ENCODE measurements around the gene EPHB2.

EPHB2 gene

DNA sequence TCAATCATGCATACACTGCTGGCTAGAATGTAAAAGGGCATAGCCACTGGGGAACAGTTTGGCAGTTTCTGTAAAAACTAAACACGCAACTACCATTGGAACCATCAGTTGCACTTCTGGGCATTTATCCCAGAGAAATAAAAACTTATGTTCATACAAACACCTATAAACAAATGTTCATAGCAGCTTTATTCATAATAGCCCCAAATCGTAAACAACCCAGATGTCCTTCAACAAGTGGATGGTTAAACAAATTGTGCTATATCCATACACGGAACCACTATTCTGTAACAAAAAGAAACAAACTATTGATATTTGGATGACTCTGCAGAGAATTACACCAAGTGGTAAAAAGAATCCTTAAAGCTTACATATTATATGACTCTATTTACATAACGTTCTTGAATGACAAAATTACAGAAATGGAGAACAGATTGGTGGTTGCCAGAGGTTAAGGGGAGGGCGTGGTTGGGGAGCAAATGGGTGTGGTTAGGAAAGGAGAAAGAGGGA is 239.2 kb downstream of the EPHB2 start:
- no peak for DNase-seq (ENCODE audit: low read depth, low spot score)

DNA sequence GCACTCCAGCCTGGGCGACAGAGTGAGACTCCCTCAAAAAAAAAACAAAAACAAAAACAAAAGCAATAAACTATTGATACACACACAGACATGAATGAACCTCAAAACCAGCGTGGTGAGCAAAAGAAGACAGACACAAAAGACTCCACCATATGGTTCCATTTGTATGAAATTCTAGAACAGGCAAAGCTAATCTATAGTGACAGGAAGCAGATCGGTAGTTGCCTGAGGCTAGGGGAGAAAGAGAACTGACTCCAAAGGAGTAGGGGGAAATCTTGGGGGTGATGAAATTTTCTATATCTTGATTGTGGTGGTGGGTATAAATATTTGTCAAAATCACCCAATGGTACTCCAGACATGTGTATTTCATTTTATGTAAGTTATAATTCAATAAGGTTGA is 241.2 kb downstream of the EPHB2 start:
- DNase-seq (ENCODE audit: low read depth, low spot score) = no peak

DNA sequence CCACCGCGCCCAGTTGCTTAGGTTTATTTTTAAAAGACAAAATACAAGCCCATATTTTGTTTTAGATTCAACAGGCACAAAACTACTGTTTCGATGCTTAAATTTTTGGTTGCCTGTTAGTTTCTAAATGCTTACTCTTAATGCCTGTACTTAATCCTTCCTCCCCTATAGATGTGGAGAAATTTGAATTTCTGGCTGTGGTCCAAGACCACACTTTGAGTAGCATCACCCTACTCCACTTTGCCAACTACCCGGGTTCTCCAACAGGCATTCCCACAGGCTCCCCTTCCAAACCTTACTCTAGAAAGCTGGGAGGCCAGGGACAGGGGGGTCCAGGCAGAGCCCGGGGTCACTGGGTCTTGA is 242.0 kb downstream of the EPHB2 start:
- no peak for DNase-seq (ENCODE audit: low read depth, low spot score)

DNA sequence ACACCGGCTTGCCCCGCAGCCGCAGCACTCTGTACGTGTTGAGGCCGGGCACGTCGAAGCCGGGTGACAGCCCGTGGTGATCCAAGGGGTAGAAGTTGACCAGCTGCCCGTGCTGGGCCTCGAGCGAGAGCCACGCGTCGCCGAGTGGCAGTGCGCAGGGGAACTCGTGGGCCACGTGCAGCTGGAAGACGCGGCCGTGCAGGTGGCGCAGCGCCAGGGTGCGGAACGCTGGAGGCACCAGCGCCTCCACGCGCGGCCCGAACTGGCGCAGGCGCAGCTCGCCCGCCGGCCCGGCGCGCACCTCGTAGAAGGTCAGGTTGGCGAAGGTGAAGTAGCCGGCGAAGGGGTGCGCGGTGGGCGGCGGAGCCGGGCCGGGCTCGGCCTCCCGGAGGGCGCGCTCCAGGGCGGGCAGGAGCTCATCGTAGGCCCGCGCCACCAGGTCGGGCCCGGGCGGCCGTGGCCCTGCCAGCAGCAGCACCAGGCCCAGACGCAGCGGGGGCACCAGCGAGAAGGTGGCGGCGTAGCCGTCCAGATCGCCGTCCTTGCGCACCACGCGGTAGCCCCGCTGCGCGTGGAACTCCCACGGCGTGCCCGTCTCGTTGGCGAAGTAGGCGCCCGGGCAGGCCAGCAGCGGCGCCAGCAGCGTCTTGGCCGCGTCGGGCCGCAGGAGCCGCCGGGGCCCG is 242.6 kb downstream of the EPHB2 start:
- no peak for DNase-seq (ENCODE audit: low read depth, low spot score)

DNA sequence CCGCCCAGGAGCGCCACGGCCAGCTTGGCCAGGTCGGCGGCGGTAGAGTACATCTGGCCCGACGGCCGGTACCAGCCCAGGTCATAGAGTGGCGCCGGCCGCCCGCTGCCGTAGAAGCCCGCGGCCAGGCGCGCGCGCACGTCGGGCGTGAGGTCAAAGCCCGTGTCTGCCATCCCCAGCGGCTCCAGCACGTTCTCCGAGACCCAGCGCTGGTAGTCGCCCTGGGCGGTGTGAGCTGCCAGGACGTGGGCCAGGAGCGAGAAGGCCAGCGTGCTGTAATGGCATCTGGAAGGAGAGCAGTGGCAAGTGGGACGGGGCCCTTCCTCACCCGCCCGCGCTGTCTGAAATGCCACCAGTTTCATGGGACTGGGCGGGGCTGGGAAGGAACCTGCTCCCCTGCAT is 243.1 kb downstream of the EPHB2 start:
- no peak for DNase-seq (ENCODE audit: low read depth, low spot score)

DNA sequence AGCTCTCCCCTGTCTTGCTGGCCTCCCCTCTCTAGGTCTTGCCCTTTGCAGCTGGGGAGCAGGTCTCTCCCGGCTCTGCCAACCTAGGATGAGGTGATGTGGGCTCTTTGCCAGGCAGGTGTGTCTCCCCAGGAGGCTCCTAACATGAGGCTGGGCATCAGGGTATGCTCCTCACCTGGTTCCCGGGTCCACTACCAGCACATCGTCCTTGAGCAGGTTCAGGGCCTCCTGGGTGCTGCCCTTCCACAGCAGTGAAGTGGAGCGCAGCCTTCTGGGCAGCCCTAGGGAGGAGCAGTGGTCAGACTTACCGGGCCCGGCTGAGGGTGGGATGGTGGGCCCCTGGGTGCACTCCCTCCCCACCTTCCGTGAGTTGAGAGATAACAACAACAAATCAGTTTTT is 244.5 kb downstream of the EPHB2 start:
- no peak for DNase-seq (ENCODE audit: low read depth, low spot score)

DNA sequence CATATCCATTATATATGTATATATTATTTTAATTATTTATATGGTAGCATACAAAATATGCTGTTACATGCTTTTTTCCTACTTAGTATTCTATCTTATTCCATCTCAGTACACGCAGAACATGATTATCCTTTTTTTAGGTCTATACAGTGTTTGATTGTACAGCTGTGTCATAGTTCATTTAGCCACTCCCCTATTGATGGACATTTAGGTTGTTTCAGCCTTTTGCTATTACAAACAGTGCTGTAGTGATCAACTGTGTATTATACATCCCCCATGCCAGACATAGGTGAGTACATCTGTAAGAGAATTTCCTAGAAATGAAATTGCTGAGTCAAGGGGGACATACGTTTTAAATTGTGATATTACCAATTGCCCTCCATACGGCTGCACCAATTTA is 246.4 kb downstream of the EPHB2 start:
- no peak for DNase-seq (ENCODE audit: low read depth, low spot score)

DNA sequence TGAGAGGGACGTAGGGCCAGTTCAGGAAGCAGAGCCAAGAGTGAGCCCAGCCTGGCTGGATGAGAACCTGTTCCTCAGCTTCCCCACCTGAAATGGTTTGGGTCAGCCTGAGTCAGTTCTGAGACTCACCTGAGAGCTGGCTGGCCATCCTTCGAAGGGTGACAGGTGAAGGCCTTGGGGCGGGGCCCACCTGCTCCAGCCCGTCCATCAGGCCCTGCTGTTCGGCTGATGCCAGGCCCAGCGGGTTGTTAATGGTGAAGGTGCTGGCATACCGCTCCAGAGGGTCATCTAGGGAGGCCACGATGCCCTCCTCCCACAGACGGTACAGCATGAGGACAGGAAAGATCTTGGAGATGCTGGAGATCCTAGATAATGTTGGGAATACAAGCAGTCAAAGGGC is 247.9 kb downstream of the EPHB2 start:
- no peak for DNase-seq (ENCODE audit: low read depth, low spot score)

DNA sequence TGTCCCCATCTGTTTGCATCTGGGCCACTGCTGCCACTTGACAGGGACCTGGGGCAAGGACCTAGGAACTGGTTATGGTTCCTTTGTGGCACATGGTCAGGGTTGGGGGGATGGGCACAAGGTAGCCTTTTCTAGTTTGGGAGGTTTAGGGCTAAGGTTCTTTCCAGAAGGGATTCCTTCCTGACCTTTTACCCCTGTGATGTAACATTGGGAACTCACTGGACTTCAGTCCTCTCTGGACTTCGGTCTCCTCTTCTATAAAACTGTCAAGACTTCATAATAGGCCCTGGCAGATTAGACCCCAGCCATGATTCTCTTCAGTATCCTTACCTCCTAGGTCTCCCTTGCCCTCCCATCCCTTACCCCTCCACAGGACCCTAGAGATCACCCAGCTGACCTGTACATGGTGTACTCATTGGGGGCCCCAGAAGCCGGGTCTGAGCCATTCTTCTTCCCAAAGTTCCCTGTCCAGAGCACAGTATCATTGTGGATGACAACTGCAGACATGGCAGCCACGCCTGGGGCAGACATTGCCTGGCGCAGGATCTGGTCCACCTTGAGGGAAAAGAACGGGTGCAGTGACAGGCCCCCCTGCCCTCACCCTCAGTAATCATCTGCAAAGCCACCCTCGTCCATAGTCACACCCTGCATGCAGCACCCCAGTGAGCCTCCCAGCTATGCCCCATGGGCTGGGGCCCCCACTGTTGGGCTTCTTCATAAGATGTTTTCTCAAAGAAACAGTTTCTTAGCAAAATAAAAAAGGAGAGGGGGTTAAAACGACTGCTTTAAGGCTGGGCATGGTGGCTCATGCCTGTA is 249.1 kb downstream of the EPHB2 start:
- no peak for DNase-seq (ENCODE audit: low read depth, low spot score)

DNA sequence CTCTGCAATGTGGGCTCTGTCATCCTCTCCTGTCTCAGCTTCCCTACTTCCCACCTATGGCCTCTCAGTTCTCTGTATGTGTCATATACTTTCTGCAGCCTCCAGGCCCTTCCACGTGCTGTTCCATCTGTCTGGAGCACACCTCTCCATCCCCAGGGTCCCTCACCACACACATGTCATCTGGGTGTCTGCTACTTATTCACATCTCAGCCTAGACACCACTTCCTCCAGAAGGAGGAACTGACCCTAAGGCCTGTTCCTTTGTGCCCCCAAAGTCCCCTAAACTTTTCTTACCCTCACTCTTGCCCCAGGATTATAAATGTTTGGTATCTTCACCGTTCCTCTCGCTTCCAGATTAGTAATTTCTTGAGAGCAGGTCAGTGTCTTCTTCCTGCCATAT is 251.9 kb downstream of the EPHB2 start:
- DNase-seq (ENCODE audit: low read depth, low spot score) = no peak

DNA sequence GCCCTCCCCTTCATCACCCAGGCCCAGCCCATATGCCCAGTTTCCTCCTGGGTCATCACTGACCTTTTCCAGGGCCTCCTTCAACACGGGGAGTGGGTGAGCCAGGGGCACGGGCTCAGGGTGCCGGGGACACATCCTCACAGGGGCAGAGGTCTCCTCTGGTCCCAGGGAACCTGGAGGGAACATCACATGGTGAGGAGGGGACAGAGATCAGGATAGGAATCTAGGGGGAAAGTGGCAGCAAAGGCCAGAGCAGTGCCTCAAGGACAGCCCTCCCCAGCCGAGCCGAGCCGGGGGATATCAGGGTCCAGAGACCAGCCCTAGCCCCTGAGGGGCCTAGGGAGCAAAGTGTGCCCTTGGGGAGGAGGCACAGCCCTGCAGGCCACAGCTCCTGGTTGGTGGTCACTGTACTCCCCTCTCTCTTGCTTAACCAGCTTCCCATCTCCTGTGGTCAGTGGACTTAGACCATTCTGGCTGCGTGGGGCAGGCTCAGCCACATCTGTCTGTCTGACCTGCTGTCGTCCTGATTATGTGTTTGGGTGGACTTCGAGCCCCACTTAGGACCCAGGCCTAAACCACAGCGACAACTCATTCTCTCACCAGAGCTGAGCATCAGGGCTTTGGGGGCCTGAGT is 252.5 kb downstream of the EPHB2 start:
- no peak for DNase-seq (ENCODE audit: low read depth, low spot score)

DNA sequence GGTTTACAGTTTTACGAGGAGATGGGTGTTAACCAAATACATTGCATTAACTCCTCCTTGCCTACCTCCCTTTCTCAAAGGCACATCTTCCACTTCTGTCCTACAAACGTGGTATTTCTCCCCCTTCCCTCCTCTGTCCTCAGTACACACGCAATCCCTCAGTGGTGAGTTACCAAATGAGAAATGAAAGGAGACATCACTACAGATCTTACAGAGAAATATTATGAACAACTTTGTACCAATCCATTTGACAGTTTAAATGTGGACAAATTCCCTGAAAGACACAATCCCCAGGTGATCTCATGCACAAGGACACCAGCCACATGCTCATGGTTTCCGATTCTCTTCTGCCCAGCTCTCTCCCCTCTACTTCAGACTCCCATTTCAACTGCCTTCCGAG is 255.7 kb downstream of the EPHB2 start:
- no peak for DNase-seq (ENCODE audit: low read depth, low spot score)

DNA sequence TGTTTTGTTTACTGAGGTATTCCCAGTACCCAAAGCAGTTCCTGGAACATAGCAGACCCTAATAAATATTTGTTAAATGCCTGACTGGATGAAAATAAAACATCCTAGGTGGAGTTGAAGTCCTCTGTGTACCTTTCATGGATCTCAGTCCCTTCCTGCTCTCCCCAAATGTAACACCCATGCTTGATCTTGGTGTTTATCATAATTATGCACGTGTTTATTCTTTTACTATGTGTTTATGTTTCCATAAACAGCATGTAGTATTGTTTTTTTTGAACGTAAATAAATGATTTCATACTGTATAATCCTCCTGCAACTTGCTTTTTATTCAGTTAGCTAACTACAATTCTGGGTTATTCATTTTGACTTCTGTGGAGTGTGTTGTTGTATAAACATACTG is 257.2 kb downstream of the EPHB2 start:
- no peak for DNase-seq (ENCODE audit: low read depth, low spot score)

DNA sequence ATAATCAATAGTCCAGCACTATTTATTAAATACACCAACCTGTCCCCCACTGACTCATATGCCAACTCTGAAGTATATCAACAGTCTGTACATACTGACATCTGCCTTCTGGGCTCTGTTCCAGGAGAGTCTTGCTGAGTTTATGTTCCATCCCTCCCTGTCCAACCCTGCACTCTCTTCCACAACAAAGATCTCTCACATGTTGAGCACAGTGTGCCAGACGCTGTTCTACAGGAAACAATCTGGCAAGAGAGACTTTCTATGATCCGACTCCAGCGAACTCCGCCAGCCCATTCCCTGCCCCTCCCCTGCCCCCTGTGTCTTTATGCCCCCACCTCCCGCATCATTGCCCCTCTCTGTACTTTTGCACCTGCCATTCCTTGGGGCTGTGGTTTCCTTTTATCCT is 258.7 kb downstream of the EPHB2 start:
- no peak for DNase-seq (ENCODE audit: low read depth, low spot score)

DNA sequence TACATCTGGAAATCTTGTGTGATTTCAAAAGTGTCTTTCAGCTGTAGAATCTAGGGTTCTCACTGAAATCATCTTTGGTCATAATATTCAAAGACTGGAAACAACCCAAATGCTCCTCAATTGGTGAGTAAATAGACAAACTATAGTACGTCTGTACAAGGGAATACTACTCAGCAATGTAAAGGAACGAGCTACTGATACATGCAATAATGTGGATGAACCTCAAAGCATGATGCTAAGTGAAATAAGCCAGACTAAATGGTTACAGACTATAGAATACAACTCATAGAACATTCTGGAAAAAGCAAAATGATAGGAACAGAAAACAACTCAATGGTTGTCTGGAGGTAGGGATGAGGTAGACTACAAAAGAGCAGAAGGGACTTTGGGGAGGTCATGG is 259.5 kb downstream of the EPHB2 start:
- DNase-seq (ENCODE audit: low read depth, low spot score) = no peak
